NCI-H524 (cell line): Measurements from ENCODE around the gene ST13.
"Not testable (repeated sequence)": the region's sequence is repeated elsewhere in the genome, so short reads cannot be mapped to it uniquely, and the experiment has no call there.

Experiments used
- DNase-seq, 2 experiments: peaks; one replicate each; lab custom pipeline; 2025; lab: John Stamatoyannopoulos, UW

ST13 gene

GRCh38 chr22:40838486-40838885 is 18.0 kb downstream of the ST13 start:
- no peak for DNase-seq

GRCh38 chr22:40834619-40835018 is 21.8 kb downstream of the ST13 start:
- no peak for DNase-seq

DNA sequence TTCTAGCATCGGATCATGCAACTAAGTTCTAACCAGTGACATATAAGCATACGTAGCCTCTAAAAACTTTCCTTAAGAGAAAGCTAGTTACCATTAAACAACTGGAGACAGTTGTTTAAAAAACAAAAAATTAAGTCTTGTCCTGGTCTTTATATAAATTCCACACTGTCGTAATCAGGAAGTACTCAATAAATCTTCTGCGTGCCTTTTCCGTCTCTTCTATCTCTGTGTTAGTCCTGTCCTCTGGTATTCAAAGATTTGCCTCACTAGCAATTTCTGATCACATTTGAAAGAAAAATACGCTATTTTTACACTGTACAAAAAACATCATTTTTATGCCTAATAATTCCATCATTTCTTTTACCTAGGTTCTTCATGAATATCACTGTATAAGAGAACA is 27.3 kb downstream of the ST13 start:
- no peak for DNase-seq

GRCh38 chr22:40826984-40827741 is 29.3 kb downstream of the ST13 start:
- DNase-seq, result no peak

GRCh38 chr22:40826292-40826691 is 30.1 kb downstream of the ST13 start:
- not testable (repeated sequence) for DNase-seq

DNA sequence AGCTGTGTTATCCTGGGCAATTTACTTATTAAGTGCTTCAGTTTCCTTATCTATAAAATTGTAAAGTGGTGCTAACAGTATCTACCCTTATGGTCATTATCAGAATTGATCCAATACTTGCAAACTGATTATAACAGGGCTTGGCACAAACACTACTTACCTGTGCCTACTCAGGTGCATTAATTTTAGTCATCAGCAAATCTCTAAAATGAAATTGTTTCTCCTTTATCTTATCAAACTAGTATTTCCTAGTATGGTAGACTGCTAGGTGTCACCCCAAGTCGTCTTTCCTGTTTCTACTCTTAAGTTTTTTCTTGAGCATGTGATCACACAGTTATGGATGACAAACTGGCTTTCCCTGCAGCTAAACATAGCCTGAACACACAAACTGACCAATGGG is 33.0 kb downstream of the ST13 start:
- DNase-seq, result no peak

- peak; percentile 23 to 66 for DNase-seq
Measured at GRCh38 chr22:40819599-40820140, 36.8 kb downstream of the ST13 start.

DNA sequence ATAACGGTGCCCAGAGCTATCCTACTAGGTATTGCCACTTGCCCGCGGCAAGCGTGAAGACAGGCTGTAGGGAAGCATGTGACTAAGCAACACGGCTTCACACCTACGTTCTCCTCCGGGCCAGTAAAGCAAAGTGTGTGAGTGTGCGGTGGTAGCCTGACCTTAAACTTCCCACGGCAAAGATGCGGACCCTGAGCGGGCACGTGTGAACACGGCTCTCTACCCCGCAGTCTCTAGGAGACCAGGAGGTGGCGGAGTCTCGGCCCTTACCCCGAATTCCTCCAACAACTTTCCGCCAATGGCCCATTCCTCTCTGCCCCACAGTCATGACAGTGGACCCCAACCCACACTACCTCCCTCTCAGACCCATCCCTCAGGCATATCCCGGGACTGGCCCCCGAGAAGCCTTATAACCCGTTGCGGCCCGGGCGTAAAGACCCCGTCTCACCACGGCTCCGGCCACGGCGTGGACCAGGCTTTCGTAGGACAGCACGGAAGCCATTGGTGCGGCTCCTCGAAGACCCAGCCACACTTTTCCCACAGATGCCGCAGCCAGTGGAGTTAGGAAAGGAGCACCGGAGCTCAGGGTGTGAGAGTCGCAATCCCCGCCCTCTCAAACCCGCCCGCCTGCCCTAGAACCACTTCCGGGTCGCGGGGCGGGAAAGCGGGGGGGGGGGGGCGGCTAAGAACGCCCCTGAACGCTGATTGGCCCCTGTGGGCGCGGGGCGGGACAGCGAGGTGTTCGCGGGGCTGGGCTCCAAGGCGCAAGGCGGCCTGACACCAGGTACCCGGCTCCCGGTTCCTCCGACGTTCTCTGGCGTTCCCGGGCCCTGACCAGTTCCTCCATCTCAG is 37.5 kb downstream of the ST13 start, which contains the start of gene SLC25A17:
Gene SLC25A17, minus strand, starts transcription at position 600 of the 852 bp plus-strand sequence. Its CDS starts 98 bp downstream, at position 502.
- DNase-seq, result peak; percentile 72 to 89

DNA sequence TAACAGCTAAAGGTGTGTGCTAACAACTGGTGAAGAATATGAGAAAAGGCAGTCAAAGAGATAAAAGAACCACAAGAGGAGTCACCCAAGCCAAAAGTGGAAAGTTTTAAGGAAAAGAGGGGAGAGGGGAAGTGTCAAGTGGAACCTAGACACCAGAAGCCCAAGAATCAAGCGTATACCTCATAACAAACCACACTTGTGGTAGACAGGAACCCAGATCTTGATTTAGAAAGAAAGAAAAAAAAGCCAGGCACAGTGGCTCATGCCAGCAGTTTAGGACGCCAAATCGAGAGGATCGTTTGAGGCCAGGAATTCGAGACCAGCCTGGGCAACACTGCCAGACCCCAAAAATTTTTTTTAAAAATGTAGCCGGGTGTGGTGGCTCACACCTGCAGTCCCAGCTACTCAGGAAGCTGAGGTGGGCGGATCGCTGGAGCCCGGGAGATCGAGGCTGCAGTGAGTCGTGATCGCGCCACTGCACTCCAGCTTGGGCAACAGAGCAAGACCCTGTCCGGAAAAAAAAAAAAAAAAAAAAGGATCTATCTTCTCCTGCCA is 38.2 kb downstream of the ST13 start:
- DNase-seq, result no peak

DNA sequence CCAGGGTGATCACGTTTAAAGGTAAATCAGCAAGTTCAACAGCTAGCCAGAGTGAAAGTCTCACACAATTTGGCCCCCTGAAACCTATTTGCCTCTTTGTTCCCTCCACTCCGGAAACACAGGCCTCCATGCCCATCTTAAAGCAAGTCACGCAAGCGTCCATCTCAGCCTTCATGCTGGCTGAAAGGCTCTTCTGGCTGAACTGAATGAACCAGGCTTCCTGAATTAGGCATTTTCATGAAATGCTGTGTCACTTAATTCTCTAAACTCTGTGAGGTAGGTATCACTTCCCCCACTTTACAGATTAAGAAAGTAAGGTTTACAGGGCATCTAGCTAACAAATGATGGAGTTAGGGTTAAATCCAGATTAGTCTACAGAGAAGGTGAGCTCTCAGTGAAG is 38.7 kb downstream of the ST13 start:
- no peak for DNase-seq

- DNase-seq, result no peak
Measured at GRCh38 chr22:40813912-40814315, 42.5 kb downstream of the ST13 start.

GRCh38 chr22:40808018-40808841 is 48.2 kb downstream of the ST13 start:
- no peak for DNase-seq

DNA sequence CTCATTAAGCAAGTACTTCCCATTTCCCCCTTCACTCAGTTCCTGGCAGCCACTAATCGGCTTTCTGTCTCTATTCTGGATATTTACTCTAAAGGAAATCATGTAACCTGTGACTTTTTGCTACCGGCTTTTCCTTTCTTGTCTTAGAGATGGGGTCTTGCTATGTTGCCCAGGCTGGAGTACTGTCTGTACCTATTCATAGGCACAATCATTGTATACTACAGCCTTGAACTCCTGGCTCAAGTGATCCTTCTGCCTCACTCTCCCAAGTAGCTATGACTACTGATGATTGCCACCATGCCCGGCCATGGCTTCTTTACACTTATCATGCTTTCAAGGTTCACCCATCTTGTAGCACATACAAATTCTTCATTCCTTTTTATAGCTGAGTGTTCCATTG is 49.7 kb downstream of the ST13 start:
- no peak for DNase-seq

- DNase-seq, result no peak
Measured at GRCh38 chr22:40805699-40806203, 50.7 kb downstream of the ST13 start.

- no peak for DNase-seq
Measured at GRCh38 chr22:40805239-40805638, 51.2 kb downstream of the ST13 start.

DNA sequence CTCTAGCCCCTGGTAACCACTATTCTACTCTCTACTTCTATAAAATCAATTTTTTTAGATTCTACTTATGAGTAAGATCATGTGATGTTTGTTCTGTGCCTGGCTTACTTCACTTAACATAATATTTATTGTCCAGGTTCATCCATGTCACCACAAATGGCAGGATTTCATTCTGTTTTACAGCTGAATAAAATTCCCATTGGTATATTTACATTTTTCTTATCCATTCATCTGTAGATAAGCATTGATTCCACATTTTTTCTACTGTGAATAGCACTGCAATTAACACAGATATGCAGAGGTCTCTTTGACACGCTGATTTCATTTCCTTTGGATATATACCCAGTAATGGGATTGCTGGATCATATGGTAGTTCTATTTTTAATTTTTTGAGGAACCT is 53.1 kb downstream of the ST13 start:
- DNase-seq, result no peak

GRCh38 chr22:40799008-40799407 is 57.4 kb downstream of the ST13 start:
- no peak for DNase-seq

- no peak for DNase-seq
Measured at GRCh38 chr22:40797427-40797826, 59.0 kb downstream of the ST13 start.

DNA sequence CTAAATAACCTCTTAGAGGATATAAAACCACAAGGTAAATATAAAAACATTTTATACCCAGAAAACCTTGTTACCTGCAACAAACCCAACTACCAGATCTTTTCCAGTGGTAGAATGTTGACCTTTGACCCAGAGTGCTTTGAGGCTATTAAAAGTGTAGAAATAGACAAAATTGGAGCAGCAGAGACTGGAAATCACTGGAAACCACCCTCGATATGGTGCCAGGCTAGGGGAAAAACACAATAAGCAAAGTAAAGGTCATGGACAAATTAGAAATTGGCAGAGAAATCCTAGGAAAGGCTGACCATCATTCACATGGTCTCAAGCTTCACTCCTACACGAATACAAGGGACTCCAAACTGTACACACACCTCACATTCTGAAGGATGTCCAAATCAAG is 64.0 kb downstream of the ST13 start:
- no peak for DNase-seq

GRCh38 chr22:40791241-40791640 is 65.2 kb downstream of the ST13 start:
- no peak for DNase-seq

DNA sequence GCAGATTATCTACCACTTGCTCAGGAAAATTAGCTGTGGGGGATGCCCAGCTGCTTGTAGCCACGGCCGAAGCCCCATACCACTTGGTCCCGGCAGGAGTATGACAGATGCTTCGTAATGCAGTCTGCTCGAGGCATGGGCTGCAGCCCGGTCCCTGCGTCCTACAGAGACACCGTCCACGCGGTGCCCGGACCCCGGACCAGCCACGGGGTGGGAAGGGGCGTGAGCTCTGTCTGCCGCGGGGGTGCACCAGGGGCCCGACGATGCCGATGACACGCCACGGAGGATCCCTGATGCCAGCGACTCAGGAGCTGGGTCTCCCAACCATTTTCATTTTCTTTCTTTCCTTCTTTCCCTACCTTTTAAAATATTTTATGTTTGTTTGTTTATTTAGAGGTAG is 67.3 kb downstream of the ST13 start:
- no peak for DNase-seq
